ENCODE measurements around the gene CDKL1.
"Not testable (repeated sequence)": the region's sequence is repeated elsewhere in the genome, so short reads cannot be mapped to it uniquely, and the experiment has no call there.

CDKL1 gene

DNA sequence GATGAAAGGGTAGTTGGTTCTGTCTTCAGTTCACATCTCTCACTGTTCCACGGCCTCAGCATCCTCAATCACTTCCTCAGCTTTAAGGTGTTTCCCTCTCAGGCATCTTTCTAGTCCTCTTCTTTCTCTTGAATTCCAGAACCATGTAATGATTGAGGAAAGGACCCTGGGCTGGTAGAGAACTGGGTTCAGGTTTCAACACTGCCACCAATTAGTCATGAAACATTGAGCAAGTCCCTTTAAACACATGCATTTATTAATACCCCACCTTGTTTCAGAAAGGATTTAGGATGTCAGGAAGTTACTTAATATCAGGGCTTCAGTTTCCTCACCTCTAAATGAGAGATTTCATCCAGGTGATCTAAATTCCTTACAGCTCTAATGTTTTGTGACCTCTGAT, 77.4 kb downstream of the CDKL1 start:
- Histone ChIP-seq H3K36me3 (ENCODE audit: control insufficient read depth in 1 of 2, insufficient read depth in 2 of 2, low read depth in 1 of 2, low read length in 2 of 2) (peaks cover 5 to 10% of the 10 kb centered on the region in 2 experiments), H4K8ac (ENCODE audit: low read length) (no peak overlapping the region), H3K9ac (ENCODE audit: low read length) (peak overlapping the region; percentile 89), H2AK5ac (ENCODE audit: low read length, severe bottlenecking) (no peak overlapping the region), H3K23ac (ENCODE audit: low read length in 2 of 2) (no peak overlapping the region), H3K27ac (ENCODE audit: low read length, poor library complexity, severe bottlenecking) (no peak overlapping the region), H3K4ac (ENCODE audit: low read depth in 1 of 2, low read length in 2 of 2) (no peak overlapping the region), H3K4me1 (ENCODE audit: control insufficient read depth, insufficient read depth, low read depth, low read length) (no peaks in the 10 kb centered on the region), H2BK120ac (ENCODE audit: low read depth, low read length) (no peak overlapping the region), H2BK5ac (ENCODE audit: low read depth, low read length, poor library complexity, severe bottlenecking) (no peak overlapping the region), H3K79me1 (replicated peaks; ENCODE audit: low read length, poor library complexity, severe bottlenecking) (peaks cover 14% of the 10 kb centered on the region), H2AFZ (ENCODE audit: low read depth, low read length) (no peak overlapping the region), H2BK12ac (ENCODE audit: low read length in 2 of 2) (no peak overlapping the region), H3K18ac (ENCODE audit: low read depth in 1 of 2, low read length in 2 of 2) (no peak overlapping the region), H3K14ac (ENCODE audit: low read length in 2 of 2) (no peak overlapping the region), H3K27me3 (ENCODE audit: control insufficient read depth in 1 of 2, insufficient read depth in 1 of 2, low read length in 2 of 2) (no peaks in the 10 kb centered on the region), H3K4me3 (ENCODE audit: insufficient read depth in 1 of 2, low read depth in 1 of 2, low read length in 2 of 2) (no peak overlapping the region), H4K91ac (ENCODE audit: low read length) (no peak overlapping the region), H3K9me3 (ENCODE audit: control insufficient read depth, low read length) (no peaks in the 10 kb centered on the region), H3K4me2 (ENCODE audit: low read length, poor library complexity, severe bottlenecking) (no peak overlapping the region), H2BK15ac (ENCODE audit: low read depth, poor library complexity, severe bottlenecking) (no peak overlapping the region)
- DNase-seq: peak; percentile 58
- no CpG with 5 or more reads among the region's 1 CpG for WGBS

DNA sequence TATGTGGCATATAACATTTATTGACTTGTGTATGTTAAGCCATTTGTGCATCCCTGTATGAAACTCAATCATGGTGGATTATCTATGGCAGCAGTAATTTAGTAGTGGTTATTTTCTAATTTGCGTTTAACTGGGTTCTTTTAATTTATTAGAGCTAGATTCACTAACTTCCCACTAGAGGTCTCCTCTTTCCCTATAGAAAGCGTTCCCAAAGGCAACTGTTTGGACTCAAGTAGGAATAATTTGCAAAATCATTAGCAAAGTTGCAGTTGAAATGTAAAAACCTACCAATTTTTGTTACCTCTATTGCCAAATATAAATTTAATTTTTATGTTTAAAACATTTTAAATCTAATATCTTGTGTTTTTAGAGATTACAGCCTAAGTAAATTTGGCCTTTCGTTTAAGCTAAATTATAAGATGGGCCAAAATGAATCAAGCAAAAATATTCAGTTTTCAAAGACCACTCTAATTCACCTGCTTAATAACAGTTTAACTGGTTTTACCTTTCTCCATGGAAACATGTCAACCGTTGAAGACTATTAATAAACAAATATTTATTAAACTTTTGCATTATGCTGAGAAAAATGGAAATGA, 78.6 kb downstream of the CDKL1 start:
- H3K4me3 ChIP-seq (ENCODE audit: insufficient read depth in 1 of 2, low read depth in 1 of 2, low read length in 2 of 2): no peak overlapping the region
- no peak overlapping the region for H2AFZ ChIP-seq (ENCODE audit: low read depth, low read length)
- no peak overlapping the region for H4K91ac ChIP-seq (ENCODE audit: low read length)
- H2BK15ac ChIP-seq (ENCODE audit: low read depth, poor library complexity, severe bottlenecking): no peak overlapping the region
- no peak overlapping the region for H2AK5ac ChIP-seq (ENCODE audit: low read length, severe bottlenecking)
- peak; percentile 56 for DNase-seq
- no peak overlapping the region for H2BK5ac ChIP-seq (ENCODE audit: low read depth, low read length, poor library complexity, severe bottlenecking)
- 100% methylated on average over 1 of the region's 4 CpGs for WGBS
- no peak overlapping the region for H3K14ac ChIP-seq (ENCODE audit: low read length in 2 of 2)
- peaks cover 1% of the 10 kb centered on the region for H3K4me1 ChIP-seq (ENCODE audit: control insufficient read depth, insufficient read depth, low read depth, low read length)
- H3K4ac ChIP-seq (ENCODE audit: low read depth in 1 of 2, low read length in 2 of 2): no peak overlapping the region
- H3K9ac ChIP-seq (ENCODE audit: low read length): no peak overlapping the region
- H3K27me3 ChIP-seq (ENCODE audit: control insufficient read depth in 1 of 2, insufficient read depth in 1 of 2, low read length in 2 of 2): no peaks in the 10 kb centered on the region
- H2BK120ac ChIP-seq (ENCODE audit: low read depth, low read length): no peak overlapping the region
- no peak overlapping the region for H3K27ac ChIP-seq (ENCODE audit: low read length, poor library complexity, severe bottlenecking)
- H3K18ac ChIP-seq (ENCODE audit: low read depth in 1 of 2, low read length in 2 of 2): no peak overlapping the region
- peaks cover 16% of the 10 kb centered on the region for H3K79me1 ChIP-seq (replicated peaks; ENCODE audit: low read length, poor library complexity, severe bottlenecking)
- H3K23ac ChIP-seq (ENCODE audit: low read length in 2 of 2): no peak overlapping the region
- H3K4me2 ChIP-seq (ENCODE audit: low read length, poor library complexity, severe bottlenecking): no peak overlapping the region
- no peaks in the 10 kb centered on the region for H3K9me3 ChIP-seq (ENCODE audit: control insufficient read depth, low read length)
- no peak overlapping the region for H4K8ac ChIP-seq (ENCODE audit: low read length)
- H2BK12ac ChIP-seq (ENCODE audit: low read length in 2 of 2): no peak overlapping the region
- peaks cover 3% of the 10 kb centered on the region in 2 experiments for H3K36me3 ChIP-seq (ENCODE audit: control insufficient read depth in 1 of 2, insufficient read depth in 2 of 2, low read depth in 1 of 2, low read length in 2 of 2)

DNA sequence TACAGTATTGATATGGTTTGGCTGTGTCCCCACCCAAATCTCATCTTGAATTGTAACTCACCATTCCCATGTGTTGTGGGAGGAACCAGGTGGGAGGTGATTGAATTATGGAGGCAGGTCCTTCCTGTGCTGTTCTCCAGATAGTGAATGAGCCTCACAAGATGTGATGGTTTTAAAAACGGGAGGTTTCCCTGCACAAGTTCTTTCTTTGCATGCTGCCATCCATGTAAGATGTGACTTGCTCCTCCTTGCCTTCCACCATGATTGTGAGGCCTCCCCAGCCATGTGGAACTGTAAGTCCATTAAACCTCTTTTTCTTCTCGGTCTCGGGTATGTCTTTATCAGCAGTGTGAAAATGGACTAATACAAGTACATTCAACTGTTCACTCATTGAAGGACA, 82.6 kb downstream of the CDKL1 start:
- not testable (repeated sequence) for H3K4me3 ChIP-seq (ENCODE audit: insufficient read depth in 1 of 2, low read depth in 1 of 2, low read length in 2 of 2); H3K14ac ChIP-seq (ENCODE audit: low read length in 2 of 2); H3K27ac ChIP-seq (ENCODE audit: low read length, poor library complexity, severe bottlenecking); H3K36me3 ChIP-seq (ENCODE audit: control insufficient read depth in 1 of 2, insufficient read depth in 2 of 2, low read depth in 1 of 2, low read length in 2 of 2); H4K8ac ChIP-seq (ENCODE audit: low read length); H3K18ac ChIP-seq (ENCODE audit: low read depth in 1 of 2, low read length in 2 of 2); H2BK120ac ChIP-seq (ENCODE audit: low read depth, low read length); H2AK5ac ChIP-seq (ENCODE audit: low read length, severe bottlenecking); H3K4me1 ChIP-seq (ENCODE audit: control insufficient read depth, insufficient read depth, low read depth, low read length); H3K27me3 ChIP-seq (ENCODE audit: control insufficient read depth in 1 of 2, insufficient read depth in 1 of 2, low read length in 2 of 2); H2BK5ac ChIP-seq (ENCODE audit: low read depth, low read length, poor library complexity, severe bottlenecking); DNase-seq; H2AFZ ChIP-seq (ENCODE audit: low read depth, low read length); H3K4ac ChIP-seq (ENCODE audit: low read depth in 1 of 2, low read length in 2 of 2); H3K9me3 ChIP-seq (ENCODE audit: control insufficient read depth, low read length); H3K4me2 ChIP-seq (ENCODE audit: low read length, poor library complexity, severe bottlenecking); H3K23ac ChIP-seq (ENCODE audit: low read length in 2 of 2); H2BK15ac ChIP-seq (ENCODE audit: low read depth, poor library complexity, severe bottlenecking); H2BK12ac ChIP-seq (ENCODE audit: low read length in 2 of 2); H4K91ac ChIP-seq (ENCODE audit: low read length); H3K9ac ChIP-seq (ENCODE audit: low read length)
- 98% methylated on average over 3 of the region's 3 CpGs for WGBS
- H3K79me1 ChIP-seq (replicated peaks; ENCODE audit: low read length, poor library complexity, severe bottlenecking): peaks cover 26% of the 10 kb centered on the region

GRCh38 chr14:50312734-50313054, 84.0 kb downstream of the CDKL1 start:
- 11% methylated on average over 18 of the region's 18 CpGs for WGBS
- peak overlapping the region; percentile 37 to 60 for H3K18ac ChIP-seq (ENCODE audit: low read depth in 1 of 2, low read length in 2 of 2)
- no peaks in the 10 kb centered on the region for H3K27me3 ChIP-seq (ENCODE audit: control insufficient read depth in 1 of 2, insufficient read depth in 1 of 2, low read length in 2 of 2)
- H3K23ac ChIP-seq (ENCODE audit: low read length in 2 of 2): no peak overlapping the region
- H2BK120ac ChIP-seq (ENCODE audit: low read depth, low read length): no peak overlapping the region
- H3K9ac ChIP-seq (ENCODE audit: low read length): peak overlapping the region; percentile 93
- H2AFZ ChIP-seq (ENCODE audit: low read depth, low read length): peak overlapping the region; percentile 46
- no peak overlapping the region for H2BK15ac ChIP-seq (ENCODE audit: low read depth, poor library complexity, severe bottlenecking)
- no peak overlapping the region for H3K14ac ChIP-seq (ENCODE audit: low read length in 2 of 2)
- peak overlapping the region; percentile 64 for H3K4me2 ChIP-seq (ENCODE audit: low read length, poor library complexity, severe bottlenecking)
- no peaks in the 10 kb centered on the region for H3K9me3 ChIP-seq (ENCODE audit: control insufficient read depth, low read length)
- H3K36me3 ChIP-seq (ENCODE audit: control insufficient read depth in 1 of 2, insufficient read depth in 2 of 2, low read depth in 1 of 2, low read length in 2 of 2): no peaks in the 10 kb centered on the region
- no peak overlapping the region for H4K91ac ChIP-seq (ENCODE audit: low read length)
- H3K4ac ChIP-seq (ENCODE audit: low read depth in 1 of 2, low read length in 2 of 2): no peak overlapping the region
- H2AK5ac ChIP-seq (ENCODE audit: low read length, severe bottlenecking): no peak overlapping the region
- H3K79me1 ChIP-seq (replicated peaks; ENCODE audit: low read length, poor library complexity, severe bottlenecking): peaks cover 24% of the 10 kb centered on the region
- peaks cover 6% of the 10 kb centered on the region for H3K4me1 ChIP-seq (ENCODE audit: control insufficient read depth, insufficient read depth, low read depth, low read length)
- no peak overlapping the region for H2BK5ac ChIP-seq (ENCODE audit: low read depth, low read length, poor library complexity, severe bottlenecking)
- peak overlapping the region; percentile 75 for H3K27ac ChIP-seq (ENCODE audit: low read length, poor library complexity, severe bottlenecking)
- H3K4me3 ChIP-seq (ENCODE audit: insufficient read depth in 1 of 2, low read depth in 1 of 2, low read length in 2 of 2): peak overlapping the region; percentile 86 to 94
- no peak overlapping the region for H2BK12ac ChIP-seq (ENCODE audit: low read length in 2 of 2)
- H4K8ac ChIP-seq (ENCODE audit: low read length): peak overlapping the region; percentile 63
- DNase-seq: no peak
